Neural progenitor cell (in vitro differentiated cells): Measurements from ENCODE around the gene AKAP1. TPM values are rescaled to one million over a fixed set of nuclear protein-coding genes. Genes with fewer than 3 reads are reported as not detected.

ENCODE experiments used
- DNase-seq: peaks from one replicate; pipeline ENCODE4 v3.0.0-alpha.2; 2016; ENCODE audit warnings: low spot score
- H2AFZ ChIP-seq: fragments of 200-600 bp; sonication (generic); replicated peaks from 2 replicates; pipeline ENCODE4 v1.6.1; 2016; ENCODE audit warnings: antibody characterized with exemption
- H3F3A ChIP-seq: fragments of 200-600 bp; sonication (generic); 2 replicates; pipeline ENCODE4 v1.6.1; 2016; ENCODE audit warnings: antibody characterized with exemption, low read depth
- H3K27ac ChIP-seq: fragments of 200-600 bp; sonication (generic); 2 replicates; pipeline ENCODE4 v1.5.1; 2016; ENCODE audit warnings: mild to moderate bottlenecking
- H3K27me3 ChIP-seq: fragments of 200-600 bp; sonication (generic); 2 replicates; pipeline ENCODE4 v1.6.1; 2016; ENCODE audit warnings: mild to moderate bottlenecking, moderate library complexity
- H3K36me3 ChIP-seq: fragments of 200-600 bp; sonication (generic); 2 replicates; pipeline ENCODE4 v1.5.1; 2016
- H3K4me1 ChIP-seq: fragments of 200-600 bp; sonication (generic); 2 replicates; pipeline ENCODE4 v1.6.1; 2016; ENCODE audit warnings: mixed run types
- H3K4me2 ChIP-seq: fragments of 200-600 bp; sonication (generic); 2 replicates; pipeline ENCODE4 v1.6.1; 2016
- H3K4me3 ChIP-seq: fragments of 200-600 bp; sonication (generic); 2 replicates; pipeline ENCODE4 v1.5.1; 2016
- H3K79me2 ChIP-seq: fragments of 200-600 bp; sonication (generic); 2 replicates; pipeline ENCODE4 v1.6.1; 2016; ENCODE audit warnings: low read depth
- H3K9ac ChIP-seq: fragments of 200-600 bp; sonication (generic); 2 replicates; pipeline ENCODE4 v1.6.1; 2016
- H3K9me3 ChIP-seq: fragments of 200-600 bp; sonication (generic); 2 replicates; pipeline ENCODE4 v1.5.1; 2016; ENCODE audit warnings: low read depth
- H4K20me1 ChIP-seq: fragments of 200-600 bp; sonication (generic); 2 replicates; pipeline ENCODE4 v1.6.1; 2016; ENCODE audit warnings: low read depth
- H3K27ac Mint-ChIP-seq: 3 replicates; pipeline ENCODE4 v1.8.0; 2021; ENCODE audit warnings: mixed read lengths
- H3K27me3 Mint-ChIP-seq: 2 replicates; pipeline ENCODE4 v1.8.0; 2022; ENCODE audit warnings: low read depth, mild to moderate bottlenecking, inconsistent platforms, moderate library complexity, mixed read lengths; ENCODE audit not compliant: insufficient read depth
- H3K36me3 Mint-ChIP-seq: 3 replicates; pipeline ENCODE4 v1.8.0; 2021; ENCODE audit warnings: mixed read lengths
- H3K4me1 Mint-ChIP-seq: 3 replicates; pipeline ENCODE4 v1.8.0; 2021; ENCODE audit warnings: mixed read lengths
- H3K4me3 Mint-ChIP-seq: 3 replicates; pipeline ENCODE4 v1.8.0; 2021; ENCODE audit warnings: mild to moderate bottlenecking, moderate library complexity, mixed read lengths
- H3K9me3 Mint-ChIP-seq: 3 replicates; pipeline ENCODE4 v1.8.0; 2020; ENCODE audit warnings: mixed read lengths
- EZH2 ChIP-seq: fragments of 200-600 bp; sonication (generic); IDR thresholded peaks from 2 replicates; pipeline ENCODE4 v1.6.1; 2017; ENCODE audit warnings: antibody characterized with exemption, mild to moderate bottlenecking, moderate library complexity
- EZH2phosphoT487 ChIP-seq: fragments of 200-600 bp; sonication (generic); IDR thresholded peaks from 2 replicates; pipeline ENCODE4 v1.6.1; 2017; ENCODE audit warnings: antibody characterized with exemption
- total RNA-seq: library from RNA; depleted of rRNA; stranded (reverse); fragments of >200 nt; gene quantifications from 2 replicates; pipeline ENCODE4 v1.2.3, GENCODE V29; 2015; ENCODE audit warnings: low replicate concordance
- TF ChIP-seq, protein P1 (sequence below): fragments of 200-600 bp; sonication (generic); IDR thresholded peaks from 2 replicates; pipeline ENCODE4 v1.5.1; 2017; ENCODE audit warnings: antibody characterized with exemption, mild to moderate bottlenecking

AKAP1 gene
- total RNA-seq, 1 donor from 2014 or later = 8.8 TPM

DNA sequence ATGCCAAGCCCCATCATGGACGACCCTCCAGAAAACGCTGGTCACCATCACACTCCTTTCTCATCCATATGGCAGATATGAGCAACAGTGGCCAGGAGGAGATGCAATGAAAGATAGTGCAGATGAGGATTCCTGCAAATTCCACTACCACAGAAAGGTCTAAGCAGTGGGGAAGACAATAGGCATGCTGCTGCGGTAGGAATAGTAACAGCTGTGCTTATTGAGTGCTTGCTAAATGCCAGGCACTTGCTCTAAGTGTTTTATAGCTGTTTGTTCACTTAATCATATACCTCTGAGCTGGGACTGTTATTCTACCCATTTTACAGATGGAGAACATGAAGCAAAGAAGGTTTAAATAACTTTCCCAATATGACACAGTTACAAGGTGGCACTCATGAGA lies 46.6 kb upstream of the AKAP1 start:
- no peaks in the 10 kb centered on the region for H3K27me3 ChIP-seq
- Mint-ChIP-seq H3K4me3 (no peak overlapping the region), H3K27me3 (peaks cover 9% of the 10 kb centered on the region), H3K9me3 (peaks cover 2% of the 10 kb centered on the region), H3K4me1 (peaks cover 5% of the 10 kb centered on the region), H3K27ac (no peak overlapping the region), H3K36me3 (no peaks in the 10 kb centered on the region)
- no peaks in the 10 kb centered on the region for H3K36me3 ChIP-seq
- no peak overlapping the region for H3K4me2 ChIP-seq
- no peaks in the 10 kb centered on the region for H4K20me1 ChIP-seq
- H3K4me1 ChIP-seq = peaks cover 6% of the 10 kb centered on the region
- no peaks in the 10 kb centered on the region for H3F3A ChIP-seq
- no peaks in the 10 kb centered on the region for H3K79me2 ChIP-seq
- no peak for DNase-seq
- H3K4me3 ChIP-seq = no peak overlapping the region
- H3K27ac ChIP-seq = no peak overlapping the region
- no peak overlapping the region for H2AFZ ChIP-seq
- TF ChIP-seq EZH2phosphoT487 = no peak
- TF ChIP-seq EZH2 = no peak
- TF ChIP-seq, protein P1, sequence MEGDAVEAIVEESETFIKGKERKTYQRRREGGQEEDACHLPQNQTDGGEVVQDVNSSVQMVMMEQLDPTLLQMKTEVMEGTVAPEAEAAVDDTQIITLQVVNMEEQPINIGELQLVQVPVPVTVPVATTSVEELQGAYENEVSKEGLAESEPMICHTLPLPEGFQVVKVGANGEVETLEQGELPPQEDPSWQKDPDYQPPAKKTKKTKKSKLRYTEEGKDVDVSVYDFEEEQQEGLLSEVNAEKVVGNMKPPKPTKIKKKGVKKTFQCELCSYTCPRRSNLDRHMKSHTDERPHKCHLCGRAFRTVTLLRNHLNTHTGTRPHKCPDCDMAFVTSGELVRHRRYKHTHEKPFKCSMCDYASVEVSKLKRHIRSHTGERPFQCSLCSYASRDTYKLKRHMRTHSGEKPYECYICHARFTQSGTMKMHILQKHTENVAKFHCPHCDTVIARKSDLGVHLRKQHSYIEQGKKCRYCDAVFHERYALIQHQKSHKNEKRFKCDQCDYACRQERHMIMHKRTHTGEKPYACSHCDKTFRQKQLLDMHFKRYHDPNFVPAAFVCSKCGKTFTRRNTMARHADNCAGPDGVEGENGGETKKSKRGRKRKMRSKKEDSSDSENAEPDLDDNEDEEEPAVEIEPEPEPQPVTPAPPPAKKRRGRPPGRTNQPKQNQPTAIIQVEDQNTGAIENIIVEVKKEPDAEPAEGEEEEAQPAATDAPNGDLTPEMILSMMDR = no peak
- no peaks in the 10 kb centered on the region for H3K9me3 ChIP-seq
- H3K9ac ChIP-seq = no peak overlapping the region

DNA sequence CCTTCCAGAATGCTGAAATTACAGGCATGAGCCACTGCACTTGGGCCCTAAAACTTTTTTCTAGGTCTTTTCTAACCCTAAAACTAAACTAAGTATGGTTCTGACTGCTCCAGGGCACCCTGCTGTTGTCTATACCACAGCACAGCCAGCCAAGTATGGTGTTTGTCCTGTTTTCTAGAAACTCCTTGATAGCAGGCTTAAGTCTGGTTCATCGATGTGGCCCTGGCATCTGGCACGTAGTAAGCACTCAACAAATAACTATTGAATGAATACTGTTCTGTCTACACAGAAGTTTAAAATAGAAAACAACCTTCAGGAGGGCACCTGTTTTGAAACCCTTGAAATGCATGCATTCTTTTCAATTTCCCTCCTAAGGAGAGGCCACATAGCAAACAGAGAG lies 44.5 kb upstream of the AKAP1 start:
- Histone ChIP-seq H3K4me2 (no peak overlapping the region), H4K20me1 (no peaks in the 10 kb centered on the region), H3K27me3 (no peaks in the 10 kb centered on the region), H3K36me3 (no peaks in the 10 kb centered on the region), H3K79me2 (no peaks in the 10 kb centered on the region), H3K9me3 (no peaks in the 10 kb centered on the region), H3K27ac (no peak overlapping the region), H2AFZ (no peak overlapping the region), H3K9ac (no peak overlapping the region), H3K4me3 (no peak overlapping the region), H3K4me1 (peaks cover 6% of the 10 kb centered on the region), H3F3A (no peaks in the 10 kb centered on the region)
- H3K27me3 Mint-ChIP-seq = peaks cover 13% of the 10 kb centered on the region
- peaks cover 5% of the 10 kb centered on the region for H3K4me1 Mint-ChIP-seq
- TF ChIP-seq, protein P1 = no peak
- TF ChIP-seq EZH2phosphoT487 (no peak), EZH2 (no peak)
- H3K9me3 Mint-ChIP-seq = peaks cover 2% of the 10 kb centered on the region
- H3K4me3 Mint-ChIP-seq = no peak overlapping the region
- no peaks in the 10 kb centered on the region for H3K36me3 Mint-ChIP-seq
- H3K27ac Mint-ChIP-seq = no peak overlapping the region
- DNase-seq = no peak

GRCh38 chr17:57043276-57043675 lies 41.8 kb upstream of the AKAP1 start:
- TF ChIP-seq, protein P1 = no peak
- TF ChIP-seq EZH2 = no peak
- no peak for TF ChIP-seq EZH2phosphoT487
- Histone ChIP-seq H3K9me3 (no peaks in the 10 kb centered on the region), H3K27me3 (no peaks in the 10 kb centered on the region), H3K9ac (no peak overlapping the region), H3K27ac (no peak overlapping the region), H3K4me1 (no peaks in the 10 kb centered on the region), H3K79me2 (no peaks in the 10 kb centered on the region), H4K20me1 (no peaks in the 10 kb centered on the region), H3K36me3 (no peaks in the 10 kb centered on the region), H3K4me2 (no peak overlapping the region), H3F3A (no peaks in the 10 kb centered on the region), H2AFZ (no peak overlapping the region), H3K4me3 (no peak overlapping the region)
- Mint-ChIP-seq H3K4me3 (no peak overlapping the region), H3K27me3 (peaks cover 16% of the 10 kb centered on the region), H3K9me3 (peaks cover 2% of the 10 kb centered on the region), H3K36me3 (no peaks in the 10 kb centered on the region), H3K4me1 (peaks cover 5% of the 10 kb centered on the region), H3K27ac (no peak overlapping the region)
- no peak for DNase-seq
